ENCODE results near the gene KLHL24. TPM values are rescaled to one million over a fixed set of nuclear protein-coding genes. Genes with fewer than 3 reads are reported as not detected.

The KLHL24 gene, protein sequence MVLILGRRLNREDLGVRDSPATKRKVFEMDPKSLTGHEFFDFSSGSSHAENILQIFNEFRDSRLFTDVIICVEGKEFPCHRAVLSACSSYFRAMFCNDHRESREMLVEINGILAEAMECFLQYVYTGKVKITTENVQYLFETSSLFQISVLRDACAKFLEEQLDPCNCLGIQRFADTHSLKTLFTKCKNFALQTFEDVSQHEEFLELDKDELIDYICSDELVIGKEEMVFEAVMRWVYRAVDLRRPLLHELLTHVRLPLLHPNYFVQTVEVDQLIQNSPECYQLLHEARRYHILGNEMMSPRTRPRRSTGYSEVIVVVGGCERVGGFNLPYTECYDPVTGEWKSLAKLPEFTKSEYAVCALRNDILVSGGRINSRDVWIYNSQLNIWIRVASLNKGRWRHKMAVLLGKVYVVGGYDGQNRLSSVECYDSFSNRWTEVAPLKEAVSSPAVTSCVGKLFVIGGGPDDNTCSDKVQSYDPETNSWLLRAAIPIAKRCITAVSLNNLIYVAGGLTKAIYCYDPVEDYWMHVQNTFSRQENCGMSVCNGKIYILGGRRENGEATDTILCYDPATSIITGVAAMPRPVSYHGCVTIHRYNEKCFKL
- 75.9 and 97.2 TPM in 2 replicates for total RNA-seq (ENCODE audit: low replicate concordance)

DNA sequence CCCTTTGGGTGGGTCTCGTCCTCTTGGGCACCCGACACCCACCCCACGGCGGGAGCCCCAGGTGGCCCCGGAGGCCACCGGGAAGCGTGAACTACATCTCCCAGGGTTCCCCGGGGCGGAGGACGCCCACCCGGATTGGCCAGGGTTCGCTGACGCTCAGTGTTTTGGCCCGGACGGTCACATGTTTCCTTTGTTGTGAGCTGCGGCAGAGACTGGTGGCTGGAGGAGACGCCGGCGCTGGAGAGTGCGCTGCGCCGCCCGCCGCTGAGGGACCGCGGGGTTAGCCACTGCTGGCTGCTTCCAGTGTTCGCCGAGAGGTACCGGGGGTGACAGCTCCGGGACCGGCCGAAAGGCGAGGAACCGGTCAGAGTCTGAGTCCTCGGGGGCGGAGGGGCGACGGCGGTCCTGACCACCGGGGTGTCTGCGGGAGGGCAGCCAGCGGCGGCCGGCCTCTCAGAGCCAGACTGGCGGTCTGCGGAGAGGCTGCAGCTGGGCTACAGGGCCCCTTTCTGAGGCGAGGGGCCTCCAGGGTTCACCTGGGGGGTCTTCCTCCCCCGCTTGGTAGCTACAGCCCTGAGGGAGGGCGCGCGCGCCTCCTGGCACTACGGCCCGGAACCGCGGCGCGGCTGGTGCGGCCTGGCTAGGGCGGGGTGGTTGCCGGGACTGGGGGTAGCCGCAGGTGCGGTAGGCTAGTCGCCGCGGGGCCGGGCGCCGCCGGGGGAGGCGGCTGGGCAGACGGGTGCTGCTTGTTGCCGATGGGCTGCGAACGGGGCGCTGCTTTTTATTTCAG is at the start of gene KLHL24:
KLHL24 (plus strand) TSS at position 193 of the 790 bp plus-strand sequence. CDS start 14,734 bp downstream, outside the sequence.
- H3K4me2 ChIP-seq: peak within 1 kb of the TSS; percentile 100
- peaks cover 39% of the 10 kb centered on the region for H3K79me2 ChIP-seq (ENCODE audit: low read depth)
- H4K20me1 ChIP-seq (ENCODE audit: low read depth): peaks cover 19% of the 10 kb centered on the region
- peaks cover 17% of the 10 kb centered on the region for H3F3A ChIP-seq (ENCODE audit: low read depth)
- H3K27ac Mint-ChIP-seq: peak within 1 kb of the TSS; percentile 82
- H3K4me3 Mint-ChIP-seq: peak within 1 kb of the TSS; percentile 89
- no peaks in the 10 kb centered on the region for H3K27me3 ChIP-seq
- peaks cover 13% of the 10 kb centered on the region for H3K4me1 Mint-ChIP-seq
- H3K9me3 ChIP-seq (ENCODE audit: low read depth): no peaks in the 10 kb centered on the region
- peaks cover 7% of the 10 kb centered on the region for H3K4me1 ChIP-seq
- peak within 1 kb of the TSS; percentile 82 for H3K9ac ChIP-seq
- H3K27ac ChIP-seq: peak within 1 kb of the TSS; percentile 95
- H2AFZ ChIP-seq (replicated peaks): peak within 1 kb of the TSS; percentile 71
- H3K36me3 ChIP-seq: peaks cover 3% of the 10 kb centered on the region
- TF ChIP-seq CTCF (IDR thresholded peaks at IDR 0.05) (peak; percentile 13), EZH2 (IDR thresholded peaks at IDR 0.05) (no peak), EZH2phosphoT487 (IDR thresholded peaks at IDR 0.05) (no peak)
- DNase-seq (ENCODE audit: low spot score): peak; percentile 96
- H3K9me3 Mint-ChIP-seq: no peaks in the 10 kb centered on the region
- no peaks in the 10 kb centered on the region for H3K36me3 Mint-ChIP-seq
- H3K27me3 Mint-ChIP-seq (ENCODE audit: insufficient read depth, low read depth): peaks cover 2% of the 10 kb centered on the region
- H3K4me3 ChIP-seq: peak within 1 kb of the TSS; percentile 82

DNA sequence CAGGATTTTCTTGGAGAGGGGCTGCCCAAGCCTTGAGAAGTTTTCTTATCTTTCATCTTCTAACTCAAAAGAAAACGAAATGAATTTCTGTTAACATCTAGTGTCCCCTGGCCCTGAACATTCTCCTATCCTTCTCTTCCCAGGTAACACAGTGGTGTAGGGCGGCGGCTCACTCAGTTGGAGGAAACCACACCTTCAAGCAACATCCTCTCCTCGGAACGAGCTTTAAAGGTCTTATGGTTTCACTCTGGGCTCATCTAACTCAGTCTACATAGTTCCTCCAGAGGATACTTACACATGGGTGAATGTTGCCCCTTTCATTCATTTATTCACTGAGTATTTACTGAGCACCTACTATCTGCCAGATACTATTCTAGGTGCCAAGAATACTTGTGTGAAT is 48.9 kb upstream of the KLHL24 start:
- peaks cover 19% of the 10 kb centered on the region for H3K4me1 Mint-ChIP-seq
- H3K9me3 ChIP-seq (ENCODE audit: low read depth): no peaks in the 10 kb centered on the region
- H3K9ac ChIP-seq: no peak overlapping the region

More for the DNA sequence above, 48.9 kb upstream of the KLHL24 start:
- no peaks in the 10 kb centered on the region for H3K36me3 Mint-ChIP-seq
- H3K4me3 ChIP-seq: no peak overlapping the region
- H3K27ac ChIP-seq: no peak overlapping the region
- H3K4me1 ChIP-seq: peaks cover 19% of the 10 kb centered on the region
- no peak for DNase-seq (ENCODE audit: low spot score)
- H3F3A ChIP-seq (ENCODE audit: low read depth): no peaks in the 10 kb centered on the region
- no peaks in the 10 kb centered on the region for H3K79me2 ChIP-seq (ENCODE audit: low read depth)
- no peaks in the 10 kb centered on the region for H3K36me3 ChIP-seq
- TF ChIP-seq CTCF (IDR thresholded peaks at IDR 0.05) (no peak), EZH2 (IDR thresholded peaks at IDR 0.05) (no peak), EZH2phosphoT487 (IDR thresholded peaks at IDR 0.05) (no peak)
- no peak overlapping the region for H2AFZ ChIP-seq (replicated peaks)
- H3K4me2 ChIP-seq: no peak overlapping the region
- no peaks in the 10 kb centered on the region for H3K27me3 ChIP-seq
- no peak overlapping the region for H3K4me3 Mint-ChIP-seq
- no peak overlapping the region for H3K27ac Mint-ChIP-seq
- H3K9me3 Mint-ChIP-seq: no peaks in the 10 kb centered on the region
- peaks cover 3% of the 10 kb centered on the region for H3K27me3 Mint-ChIP-seq (ENCODE audit: insufficient read depth, low read depth)
- H4K20me1 ChIP-seq (ENCODE audit: low read depth): no peaks in the 10 kb centered on the region
